ENCODE data around the gene RPS15.

The RPS15 gene

GRCh38 chr19:1483131-1483978, 45.2 kb downstream of the RPS15 start:
- H2AFZ ChIP-seq (ENCODE audit: low read depth): no peak overlapping the region
- H3K27ac ChIP-seq: no peak overlapping the region
- H3K4me2 ChIP-seq: no peak overlapping the region
- no peaks in the 10 kb centered on the region for H3K4me1 ChIP-seq (ENCODE audit: low read depth, poor library complexity, severe bottlenecking)
- H3K27me3 ChIP-seq (ENCODE audit: insufficient read depth, low read depth): peaks cover 48% of the 10 kb centered on the region
- H3K4me3 ChIP-seq (IDR thresholded peaks at IDR 0.05; ENCODE audit: insufficient read depth, low read depth, low read length): no peak overlapping the region
- TF ChIP-seq CTCF (conservative IDR thresholded peaks at IDR 0.05; ENCODE audit: low read depth, low read length): no peak
- H3K79me2 ChIP-seq (ENCODE audit: insufficient read depth, low read depth): peaks cover 3% of the 10 kb centered on the region
- H3K9ac ChIP-seq: no peak overlapping the region
- H4K20me1 ChIP-seq (ENCODE audit: insufficient read depth): no peaks in the 10 kb centered on the region
- H3K36me3 ChIP-seq (ENCODE audit: insufficient read depth): no peaks in the 10 kb centered on the region

- Histone ChIP-seq H3K27ac (no peak overlapping the region), H3K4me2 (no peak overlapping the region), H4K20me1 (ENCODE audit: insufficient read depth) (no peaks in the 10 kb centered on the region), H3K4me3 (IDR thresholded peaks at IDR 0.05; ENCODE audit: insufficient read depth, low read depth, low read length) (no peak overlapping the region), H3K79me2 (ENCODE audit: insufficient read depth, low read depth) (no peaks in the 10 kb centered on the region), H3K4me1 (ENCODE audit: low read depth, poor library complexity, severe bottlenecking) (peaks cover under 1% of the 10 kb centered on the region), H2AFZ (ENCODE audit: low read depth) (no peak overlapping the region), H3K27me3 (ENCODE audit: insufficient read depth, low read depth) (peaks cover 48% of the 10 kb centered on the region), H3K36me3 (ENCODE audit: insufficient read depth) (no peaks in the 10 kb centered on the region), H3K9ac (no peak overlapping the region)
- TF ChIP-seq CTCF (conservative IDR thresholded peaks at IDR 0.05; ENCODE audit: low read depth, low read length): no peak
These were observed 45.8 kb downstream of the RPS15 start for GRCh38 chr19:1483979-1484428.

- no peaks in the 10 kb centered on the region for H4K20me1 ChIP-seq (ENCODE audit: insufficient read depth)
- no peak overlapping the region for H3K4me2 ChIP-seq
- H3K4me1 ChIP-seq (ENCODE audit: low read depth, poor library complexity, severe bottlenecking): peaks cover 7% of the 10 kb centered on the region
- no peak overlapping the region for H3K9ac ChIP-seq
- H3K4me3 ChIP-seq (IDR thresholded peaks at IDR 0.05; ENCODE audit: insufficient read depth, low read depth, low read length): no peak overlapping the region
- no peak for TF ChIP-seq CTCF (conservative IDR thresholded peaks at IDR 0.05; ENCODE audit: low read depth, low read length)
- H3K36me3 ChIP-seq (ENCODE audit: insufficient read depth): no peaks in the 10 kb centered on the region
- H3K27me3 ChIP-seq (ENCODE audit: insufficient read depth, low read depth): peaks cover 36% of the 10 kb centered on the region
- no peak overlapping the region for H3K27ac ChIP-seq
- no peak overlapping the region for H2AFZ ChIP-seq (ENCODE audit: low read depth)
- H3K79me2 ChIP-seq (ENCODE audit: insufficient read depth, low read depth): no peaks in the 10 kb centered on the region
These were observed 48.8 kb downstream of the RPS15 start for GRCh38 chr19:1486720-1487575.

- no peak for TF ChIP-seq CTCF (conservative IDR thresholded peaks at IDR 0.05; ENCODE audit: low read depth, low read length)
- Histone ChIP-seq H3K4me3 (IDR thresholded peaks at IDR 0.05; ENCODE audit: insufficient read depth, low read depth, low read length) (no peak overlapping the region), H3K27me3 (ENCODE audit: insufficient read depth, low read depth) (peaks cover 44% of the 10 kb centered on the region), H3K9ac (no peak overlapping the region), H3K36me3 (ENCODE audit: insufficient read depth) (no peaks in the 10 kb centered on the region), H3K79me2 (ENCODE audit: insufficient read depth, low read depth) (no peaks in the 10 kb centered on the region), H3K27ac (no peak overlapping the region), H3K4me2 (no peak overlapping the region), H2AFZ (ENCODE audit: low read depth) (no peak overlapping the region), H4K20me1 (ENCODE audit: insufficient read depth) (no peaks in the 10 kb centered on the region), H3K4me1 (ENCODE audit: low read depth, poor library complexity, severe bottlenecking) (peaks cover 7% of the 10 kb centered on the region)
These were observed 49.5 kb downstream of the RPS15 start for GRCh38 chr19:1487576-1488281.

Data from KMS-11 (cell line).